ENCODE measurements around the gene PHC2. TPM values are rescaled to one million over a fixed set of nuclear protein-coding genes. Genes with fewer than 3 reads are reported as not detected.

PHC2 gene
- total and polyA plus RNA-seq, 2 of the 13 experiments (the other 11 are each of a cell fraction or from before 2014, with no cell fraction given) = 52.5 to 84.9 TPM

DNA sequence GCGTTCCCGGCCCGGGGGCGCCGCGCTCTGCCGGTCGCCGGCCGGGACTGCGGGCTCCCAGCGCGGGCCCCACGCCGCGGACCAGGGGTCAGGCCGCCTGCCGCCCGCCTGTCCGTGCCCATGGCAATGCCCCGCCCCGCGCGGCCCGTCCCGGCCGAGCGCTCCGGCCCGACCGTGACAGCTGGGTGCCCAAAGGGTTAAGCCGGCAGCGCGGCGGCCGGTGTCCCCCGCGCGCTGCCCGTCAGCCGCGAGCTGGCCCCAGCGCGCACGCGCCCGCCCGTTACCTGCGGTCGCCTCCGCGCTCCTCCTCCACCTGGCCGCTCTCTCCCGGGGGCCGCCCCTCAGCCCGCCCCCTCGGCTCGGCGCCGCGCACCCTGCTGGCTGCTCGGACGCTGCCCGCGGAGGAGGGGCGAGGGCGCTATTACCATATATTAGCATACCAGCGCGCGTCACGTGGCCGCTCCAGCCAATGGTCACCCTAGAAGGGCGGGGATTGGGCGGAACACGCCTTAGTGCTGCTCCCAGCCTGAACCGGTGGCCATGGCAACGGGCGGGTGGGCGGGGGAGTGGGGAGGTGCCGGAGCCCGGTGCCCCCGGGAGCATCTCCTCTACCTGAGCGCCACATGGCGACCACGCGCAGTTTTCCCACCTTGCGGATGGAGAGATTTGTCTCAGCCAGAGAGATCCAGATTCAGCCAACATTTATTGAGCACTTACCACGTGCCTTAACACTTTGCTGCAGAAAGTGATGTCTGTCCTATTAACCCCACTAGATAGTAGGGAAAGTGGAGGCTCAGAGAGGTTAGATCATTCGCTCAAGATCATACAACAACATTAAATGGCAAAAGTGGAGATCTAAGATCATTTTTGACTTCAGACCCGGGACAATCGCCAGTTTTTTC is at the start of gene PHC2 (continued):
- TF ChIP-seq TEAD3 (CRISPR knock-in tag; optimal IDR thresholded peaks at IDR 0.05; ENCODE audit: borderline replicate concordance) (peak; percentile 78), NFE2L1 (CRISPR knock-in tag; IDR thresholded peaks at IDR 0.05; ENCODE audit: borderline replicate concordance) (no peak), EHMT2 (IDR thresholded peaks at IDR 0.05; ENCODE audit: borderline replicate concordance, low read depth, low read length) (no peak), HNRNPUL1 (IDR thresholded peaks at IDR 0.05; ENCODE audit: low read depth, low read length) (no peak), ZNF441 (CRISPR knock-in tag; IDR thresholded peaks at IDR 0.05; ENCODE audit: borderline replicate concordance) (no peak), XRCC5 (optimal IDR thresholded peaks at IDR 0.05; ENCODE audit: low read length) (peak; percentile 35), ATF7-NPFF (CRISPR knock-in tag; IDR thresholded peaks at IDR 0.05; ENCODE audit: low read depth) (no peak), GABPB1 (CRISPR knock-in tag; IDR thresholded peaks at IDR 0.05) (peak; percentile 26; the same call in 1 of the 2 replicates), ZNF597 (CRISPR knock-in tag; IDR thresholded peaks at IDR 0.05) (no peak), TRIM24 (CRISPR knock-in tag; IDR thresholded peaks at IDR 0.05) (no peak), REXO4 (CRISPR knock-in tag; IDR thresholded peaks at IDR 0.05; ENCODE audit: borderline replicate concordance) (no peak), EP300 (IDR thresholded peaks at IDR 0.05; ENCODE audit: low read depth in 2 of 2, low read length in 2 of 2) (no peak), EP300 (CRISPR knock-in tag; IDR thresholded peaks at IDR 0.05; ENCODE audit: borderline replicate concordance) (no peak), CBX1 (IDR thresholded peaks at IDR 0.05; ENCODE audit: low read depth) (no peak), FOXO1 (CRISPR knock-in tag; IDR thresholded peaks at IDR 0.05) (no peak), BCLAF1 (IDR thresholded peaks at IDR 0.05) (no peak), MBNL3 (CRISPR knock-in tag; conservative IDR thresholded peaks at IDR 0.05) (no peak), GTF3A (CRISPR knock-in tag; conservative IDR thresholded peaks at IDR 0.05) (no peak), IRX3 (CRISPR knock-in tag; IDR thresholded peaks at IDR 0.05; ENCODE audit: borderline replicate concordance, low read depth) (no peak), GABPA (IDR thresholded peaks at IDR 0.05; ENCODE audit: low read depth, low read length) (no peak), GABPA (CRISPR knock-in tag; IDR thresholded peaks at IDR 0.05; ENCODE audit: low read depth) (no peak), U2AF1 (optimal IDR thresholded peaks at IDR 0.05; ENCODE audit: low read depth, low read length) (no peak), ZNF761 (CRISPR knock-in tag; conservative IDR thresholded peaks at IDR 0.05) (no peak), PHF21A (CRISPR knock-in tag; IDR thresholded peaks at IDR 0.05) (no peak), ZNF660 (CRISPR knock-in tag; IDR thresholded peaks at IDR 0.05; ENCODE audit: borderline replicate concordance, low read depth) (no peak), RNF2 (conservative IDR thresholded peaks at IDR 0.05; ENCODE audit: low read depth) (peak; percentile 62; the same call in 1 of the 2 replicates)
- TF ChIP-seq, protein P1, sequence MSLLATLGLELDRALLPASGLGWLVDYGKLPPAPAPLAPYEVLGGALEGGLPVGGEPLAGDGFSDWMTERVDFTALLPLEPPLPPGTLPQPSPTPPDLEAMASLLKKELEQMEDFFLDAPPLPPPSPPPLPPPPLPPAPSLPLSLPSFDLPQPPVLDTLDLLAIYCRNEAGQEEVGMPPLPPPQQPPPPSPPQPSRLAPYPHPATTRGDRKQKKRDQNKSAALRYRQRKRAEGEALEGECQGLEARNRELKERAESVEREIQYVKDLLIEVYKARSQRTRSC (CRISPR knock-in tag; IDR thresholded peaks at IDR 0.05; ENCODE audit: low read depth) = no peak

Measured in HepG2 (cell line).